ENCODE results near the gene CPAMD8.

- TF ChIP-seq CTCF (IDR thresholded peaks at IDR 0.05) (no peak), POLR2A (IDR thresholded peaks at IDR 0.05) (no peak)
Measured at GRCh38 chr19:16911046-16911445, 115.6 kb downstream of the CPAMD8 start.
